Prostate gland (tissue), 2 donors: ENCODE data around the gene APOA5. TPM values are rescaled to one million over a fixed set of nuclear protein-coding genes. Genes with fewer than 3 reads are reported as not detected.

ENCODE experiments used
- DNase-seq: peaks from one replicate; pipeline ENCODE4 v3.0.0-alpha.2; 2019; ENCODE audit warnings: low spot score
- H3K27ac ChIP-seq, 2 donors: fragments of 200-600 bp; sonication (generic); 2 replicates each; pipeline ENCODE4 v1.5.1; 2017 to 2019
- H3K27me3 ChIP-seq: fragments of 200-600 bp; sonication (generic); replicated peaks from 2 replicates; pipeline ENCODE4 v1.5.1; 2019; ENCODE audit not compliant: insufficient read depth
- H3K36me3 ChIP-seq, 2 donors: fragments of 200-600 bp; sonication (generic); 1 replicate in 1 of 2; 2 replicates in 1 of 2; pipeline versions ENCODE4 v1.5.1 to v1.8.1; 2017 to 2019
- H3K4me1 ChIP-seq: fragments of 200-600 bp; sonication (generic); replicated peaks from 2 replicates; pipeline ENCODE4 v1.5.1; 2019
- H3K4me3 ChIP-seq, 2 donors: fragments of 200-600 bp; sonication (generic); 2 replicates each; pipeline ENCODE4 v1.5.1; 2017 to 2019
- H3K9me3 ChIP-seq: fragments of 200-600 bp; sonication (generic); 2 replicates; pipeline ENCODE4 v1.5.1; 2017
- POLR2A ChIP-seq: fragments of 450-650 bp; IDR thresholded peaks from one replicate; pipeline ENCODE4 v1.6.1; 2016; ENCODE audit warnings: antibody characterized with exemption, mild to moderate bottlenecking
- POLR2AphosphoS5 ChIP-seq: sonication (generic); formaldehyde crosslinking; IDR thresholded peaks from one replicate; pipeline ENCODE4 v1.6.1; 2017; ENCODE audit warnings: antibody characterized with exemption
- WGBS: methylation state at CpG from one replicate; pipeline ENCODE4 v1.1.5; 2018; 5-methylcytosine and 5-hydroxymethylcytosine counted together
- intact Hi-C: fragments of 100-400 bp; cut with DNase I; formaldehyde crosslinking; loops from one replicate; pipeline ENCODE4 v1.14.2; 2022
- total RNA-seq, 2 donors: library from RNA; depleted of rRNA; stranded (reverse); fragments of >200 nt; gene quantifications; one replicate each; pipeline ENCODE4 v1.1.0, GENCODE V29; 2016
- TF ChIP-seq, protein P1 (sequence below), 4 experiments: fragments of 200-600 bp in 2 of 4; fragments of 450-650 bp in 2 of 4; sonication (generic) in 2 of 4; IDR thresholded peaks; 1 replicate in 3 of 4; 2 replicates in 1 of 4; pipeline ENCODE4 v1.5.1; 2016 to 2019; ENCODE audit warnings: antibody characterized with exemption in 4 of 4, mild to moderate bottlenecking in 2 of 4, moderate library complexity in 2 of 4

The APOA5 gene
- total RNA-seq, 2 donors from 2014 or later = 0.87 TPM; not detected in 1

DNA sequence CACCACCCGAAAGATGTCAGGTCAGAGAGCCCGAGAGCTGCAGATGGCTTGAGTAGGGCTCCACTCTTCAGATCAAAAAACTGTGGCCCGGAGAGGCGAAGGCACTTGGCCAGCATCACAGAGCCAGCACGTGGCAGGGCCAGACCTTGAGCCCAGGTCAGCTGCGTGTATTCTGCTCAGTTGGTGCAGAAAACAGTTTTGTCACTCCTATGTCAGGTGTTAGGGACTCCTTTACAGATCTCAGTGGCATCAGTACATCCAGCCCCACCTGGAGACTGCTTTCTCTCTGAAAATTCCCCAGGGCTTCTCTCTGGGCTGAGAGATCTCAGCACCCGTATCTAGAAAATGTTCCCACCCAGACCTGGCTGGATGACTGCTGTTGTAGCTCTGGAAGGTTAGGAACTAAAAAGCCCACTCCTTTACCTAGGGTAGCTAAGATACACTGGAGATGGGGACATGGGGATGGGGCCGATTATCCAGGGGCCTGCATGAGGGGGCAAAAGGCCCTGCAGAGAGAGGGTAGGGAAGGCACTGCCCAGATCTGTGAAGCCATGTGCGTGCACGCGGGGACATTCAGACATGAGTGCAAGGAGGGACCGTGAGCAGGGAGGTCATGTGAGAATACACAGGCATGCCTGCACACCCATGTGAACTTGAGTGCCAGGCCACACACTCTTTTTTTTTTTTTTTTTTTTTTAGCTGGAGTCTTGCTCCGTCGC lies 42.3 kb upstream of the APOA5 start:
- H3K27ac ChIP-seq = no peak overlapping the region
- H3K36me3 ChIP-seq = no peaks in the 10 kb centered on the region
- no peak for DNase-seq
- no peak overlapping the region for H3K4me3 ChIP-seq
- intact Hi-C loops = no loop called here
- H3K4me1 ChIP-seq = no peaks in the 10 kb centered on the region
- no peaks in the 10 kb centered on the region for H3K9me3 ChIP-seq
- no peaks in the 10 kb centered on the region for H3K27me3 ChIP-seq
- no peak for TF ChIP-seq POLR2AphosphoS5
- TF ChIP-seq POLR2A = no peak
- TF ChIP-seq, protein P1, sequence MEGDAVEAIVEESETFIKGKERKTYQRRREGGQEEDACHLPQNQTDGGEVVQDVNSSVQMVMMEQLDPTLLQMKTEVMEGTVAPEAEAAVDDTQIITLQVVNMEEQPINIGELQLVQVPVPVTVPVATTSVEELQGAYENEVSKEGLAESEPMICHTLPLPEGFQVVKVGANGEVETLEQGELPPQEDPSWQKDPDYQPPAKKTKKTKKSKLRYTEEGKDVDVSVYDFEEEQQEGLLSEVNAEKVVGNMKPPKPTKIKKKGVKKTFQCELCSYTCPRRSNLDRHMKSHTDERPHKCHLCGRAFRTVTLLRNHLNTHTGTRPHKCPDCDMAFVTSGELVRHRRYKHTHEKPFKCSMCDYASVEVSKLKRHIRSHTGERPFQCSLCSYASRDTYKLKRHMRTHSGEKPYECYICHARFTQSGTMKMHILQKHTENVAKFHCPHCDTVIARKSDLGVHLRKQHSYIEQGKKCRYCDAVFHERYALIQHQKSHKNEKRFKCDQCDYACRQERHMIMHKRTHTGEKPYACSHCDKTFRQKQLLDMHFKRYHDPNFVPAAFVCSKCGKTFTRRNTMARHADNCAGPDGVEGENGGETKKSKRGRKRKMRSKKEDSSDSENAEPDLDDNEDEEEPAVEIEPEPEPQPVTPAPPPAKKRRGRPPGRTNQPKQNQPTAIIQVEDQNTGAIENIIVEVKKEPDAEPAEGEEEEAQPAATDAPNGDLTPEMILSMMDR (IDR thresholded peaks at IDR 0.05) = no peak
- WGBS = 89% methylated on average over 14 of the region's 14 CpGs

DNA sequence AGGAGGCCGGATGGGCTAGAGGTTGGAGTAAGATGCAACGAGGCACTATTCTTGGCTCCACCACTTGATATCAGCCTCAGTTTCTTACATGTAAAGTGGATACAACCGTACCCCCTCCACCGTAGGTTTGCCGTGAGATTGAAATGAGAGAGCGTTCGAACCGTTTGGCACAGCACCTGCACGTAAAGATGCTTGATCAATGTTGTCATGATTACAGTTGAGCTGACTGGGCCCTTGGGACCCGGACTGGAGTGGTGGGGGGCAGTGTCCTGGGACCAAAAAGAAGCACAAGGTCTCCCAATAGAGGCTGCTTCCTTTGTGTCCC lies 41.8 kb upstream of the APOA5 start:
- intact Hi-C loops = no loop called here
- TF ChIP-seq, protein P1 (IDR thresholded peaks at IDR 0.05) = no peak
- DNase-seq = no peak
- Histone ChIP-seq H3K36me3 (no peaks in the 10 kb centered on the region), H3K4me3 (no peak overlapping the region), H3K27ac (no peak overlapping the region), H3K4me1 (no peaks in the 10 kb centered on the region), H3K9me3 (no peaks in the 10 kb centered on the region), H3K27me3 (no peaks in the 10 kb centered on the region)
- 95% methylated on average over 10 of the region's 10 CpGs for WGBS

DNA sequence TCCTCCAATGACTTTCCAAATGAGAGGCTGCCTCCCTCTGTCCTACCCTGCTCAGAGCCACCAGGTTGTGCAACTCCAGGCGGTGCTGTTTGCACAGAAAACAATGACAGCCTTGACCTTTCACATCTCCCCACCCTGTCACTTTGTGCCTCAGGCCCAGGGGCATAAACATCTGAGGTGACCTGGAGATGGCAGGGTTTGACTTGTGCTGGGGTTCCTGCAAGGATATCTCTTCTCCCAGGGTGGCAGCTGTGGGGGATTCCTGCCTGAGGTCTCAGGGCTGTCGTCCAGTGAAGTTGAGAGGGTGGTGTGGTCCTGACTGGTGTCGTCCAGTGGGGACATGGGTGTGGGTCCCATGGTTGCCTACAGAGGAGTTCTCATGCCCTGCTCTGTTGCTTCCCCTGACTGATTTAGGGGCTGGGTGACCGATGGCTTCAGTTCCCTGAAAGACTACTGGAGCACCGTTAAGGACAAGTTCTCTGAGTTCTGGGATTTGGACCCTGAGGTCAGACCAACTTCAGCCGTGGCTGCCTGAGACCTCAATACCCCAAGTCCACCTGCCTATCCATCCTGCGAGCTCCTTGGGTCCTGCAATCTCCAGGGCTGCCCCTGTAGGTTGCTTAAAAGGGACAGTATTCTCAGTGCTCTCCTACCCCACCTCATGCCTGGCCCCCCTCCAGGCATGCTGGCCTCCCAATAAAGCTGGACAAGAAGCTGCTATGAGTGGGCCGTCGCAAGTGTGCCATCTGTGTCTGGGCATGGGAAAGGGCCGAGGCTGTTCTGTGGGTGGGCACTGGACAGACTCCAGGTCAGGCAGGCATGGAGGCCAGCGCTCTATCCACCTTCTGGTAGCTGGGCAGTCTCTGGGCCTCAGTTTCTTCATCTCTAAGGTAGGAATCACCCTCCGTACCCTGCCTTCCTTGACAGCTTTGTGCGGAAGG lies 40.9 kb upstream of the APOA5 start:
- no peak overlapping the region for H3K4me3 ChIP-seq
- no peaks in the 10 kb centered on the region for H3K9me3 ChIP-seq
- no peaks in the 10 kb centered on the region for H3K4me1 ChIP-seq
- no peak for DNase-seq
- no peak overlapping the region for H3K27ac ChIP-seq
- WGBS = 80% methylated on average over 12 of the region's 13 CpGs
- no peaks in the 10 kb centered on the region for H3K36me3 ChIP-seq
- no peaks in the 10 kb centered on the region for H3K27me3 ChIP-seq
- TF ChIP-seq POLR2A = no peak
- no peak for TF ChIP-seq POLR2AphosphoS5
- TF ChIP-seq, protein P1 (IDR thresholded peaks at IDR 0.05) = no peak
- intact Hi-C loops = no loop called here

DNA sequence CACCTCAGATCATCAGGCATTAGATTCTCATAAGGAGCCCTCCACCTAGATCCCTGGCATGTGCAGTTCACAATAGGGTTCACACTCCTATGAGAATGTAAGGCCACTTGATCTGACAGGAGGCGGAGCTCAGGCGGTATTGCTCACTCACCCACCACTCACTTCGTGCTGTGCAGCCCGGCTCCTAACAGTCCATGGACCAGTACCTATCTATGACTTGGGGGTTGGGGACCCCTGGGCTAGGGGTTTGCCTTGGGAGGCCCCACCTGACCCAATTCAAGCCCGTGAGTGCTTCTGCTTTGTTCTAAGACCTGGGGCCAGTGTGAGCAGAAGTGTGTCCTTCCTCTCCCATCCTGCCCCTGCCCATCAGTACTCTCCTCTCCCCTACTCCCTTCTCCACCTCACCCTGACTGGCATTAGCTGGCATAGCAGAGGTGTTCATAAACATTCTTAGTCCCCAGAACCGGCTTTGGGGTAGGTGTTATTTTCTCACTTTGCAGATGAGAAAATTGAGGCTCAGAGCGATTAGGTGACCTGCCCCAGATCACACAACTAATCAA lies 40.2 kb upstream of the APOA5 start:
- intact Hi-C loops = no loop called here
- no peaks in the 10 kb centered on the region for H3K4me1 ChIP-seq
- WGBS = 87% methylated on average over 7 of the region's 7 CpGs

More for the DNA sequence above, 40.2 kb upstream of the APOA5 start:
- Histone ChIP-seq H3K4me3 (no peak overlapping the region), H3K9me3 (no peaks in the 10 kb centered on the region), H3K27me3 (no peaks in the 10 kb centered on the region), H3K27ac (no peak overlapping the region), H3K36me3 (no peaks in the 10 kb centered on the region)
- no peak for TF ChIP-seq POLR2AphosphoS5
- TF ChIP-seq POLR2A = no peak
- TF ChIP-seq, protein P1 (IDR thresholded peaks at IDR 0.05) = no peak
- DNase-seq = no peak
